Stimulated activated CD4-positive, alpha-beta T cell treated with anti-CD3 and anti-CD28 coated beads, TNF-alpha, amount 100 ng/mL, for 1 hour (primary cell): ENCODE data around the gene AHNAK2.

Experiments used
- DNase-seq, 3 donors: peaks; one replicate each; pipeline ENCODE4 v3.0.0-alpha.2; 2020; ENCODE audit warnings: low read depth in 3 of 3, low spot score in 1 of 3

AHNAK2 gene

DNA sequence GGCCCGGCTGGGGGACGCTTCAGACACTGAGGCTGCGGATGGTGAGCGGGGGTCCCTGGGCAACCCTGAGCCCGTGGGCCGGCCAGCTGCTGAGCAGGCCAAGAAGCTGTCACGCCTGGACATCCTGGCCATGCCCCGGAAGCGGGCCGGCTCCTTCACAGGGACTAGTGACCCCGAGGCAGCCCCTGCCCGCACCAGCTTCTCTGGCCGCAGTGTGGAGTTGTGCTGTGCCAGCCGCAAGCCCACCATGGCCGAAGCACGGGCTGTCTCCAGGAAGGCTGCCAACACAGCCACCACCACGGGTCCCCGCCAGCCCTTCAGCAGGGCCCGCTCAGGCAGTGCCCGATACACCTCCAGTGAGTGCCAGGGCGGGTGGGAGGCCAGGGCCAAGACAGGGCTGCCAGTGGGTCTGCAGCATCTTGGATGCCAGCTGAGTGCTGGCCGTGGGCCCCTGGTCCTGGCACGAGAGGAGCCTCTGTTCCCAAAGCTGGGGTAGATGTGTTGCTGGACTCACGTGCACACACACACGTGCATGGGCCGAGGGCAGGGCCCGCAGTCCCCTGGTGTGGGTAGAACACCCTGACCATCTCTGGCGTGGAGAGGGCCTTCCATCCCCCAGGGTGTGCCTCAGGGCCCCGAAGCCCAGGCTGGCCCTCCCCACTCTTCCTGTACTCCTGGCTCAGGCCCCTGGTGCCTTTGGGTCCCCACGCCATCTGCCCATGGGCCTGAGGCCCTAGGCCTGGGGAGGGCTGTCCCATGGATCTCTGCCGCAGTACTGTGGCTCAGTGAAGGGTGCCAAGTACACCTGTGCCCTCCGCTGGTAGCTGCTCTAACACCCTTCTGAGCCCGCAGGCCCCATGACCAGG is 90.3 kb downstream of the AHNAK2 start:
- DNase-seq, result no peak
